ENCODE measurements around the gene ABR.

Gene ABR

DNA sequence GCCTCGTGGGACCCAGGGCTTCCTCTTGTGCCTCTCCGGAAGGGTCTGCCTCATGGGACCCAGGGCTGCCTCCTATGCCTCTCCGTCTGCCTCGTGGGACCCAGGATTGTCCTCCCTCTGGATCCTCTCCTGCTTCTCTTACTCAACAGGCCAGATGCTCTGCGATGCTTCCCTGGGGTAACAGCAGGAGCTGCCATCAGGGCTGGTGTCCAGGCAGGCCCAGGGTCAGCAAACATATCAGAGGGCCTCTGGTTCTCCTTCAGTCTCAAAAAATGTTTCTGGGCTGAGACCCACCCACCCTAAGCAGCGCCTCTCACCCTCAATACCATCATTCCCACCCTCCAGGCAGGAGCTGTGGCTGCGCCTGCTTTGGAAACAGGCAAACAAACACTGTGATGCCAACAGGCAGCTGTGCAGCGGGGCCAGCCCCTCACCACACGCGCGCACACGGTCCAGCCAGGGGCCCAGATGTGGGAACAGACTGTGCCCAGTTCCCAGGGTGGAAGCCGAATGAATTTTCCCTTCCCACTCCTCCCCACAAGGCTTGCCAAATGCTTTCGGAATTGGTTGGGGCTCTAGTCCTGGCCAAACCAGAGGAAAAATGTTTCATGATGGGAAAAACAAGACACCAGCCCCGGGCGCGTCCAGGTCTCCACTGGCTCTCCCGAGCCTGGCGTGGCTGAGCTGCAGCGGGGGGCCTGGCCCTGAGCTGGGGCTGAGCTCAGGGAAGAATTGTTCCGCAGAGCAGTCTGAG is 171.6 kb downstream of the ABR start:
- TF ChIP-seq, protein P1, sequence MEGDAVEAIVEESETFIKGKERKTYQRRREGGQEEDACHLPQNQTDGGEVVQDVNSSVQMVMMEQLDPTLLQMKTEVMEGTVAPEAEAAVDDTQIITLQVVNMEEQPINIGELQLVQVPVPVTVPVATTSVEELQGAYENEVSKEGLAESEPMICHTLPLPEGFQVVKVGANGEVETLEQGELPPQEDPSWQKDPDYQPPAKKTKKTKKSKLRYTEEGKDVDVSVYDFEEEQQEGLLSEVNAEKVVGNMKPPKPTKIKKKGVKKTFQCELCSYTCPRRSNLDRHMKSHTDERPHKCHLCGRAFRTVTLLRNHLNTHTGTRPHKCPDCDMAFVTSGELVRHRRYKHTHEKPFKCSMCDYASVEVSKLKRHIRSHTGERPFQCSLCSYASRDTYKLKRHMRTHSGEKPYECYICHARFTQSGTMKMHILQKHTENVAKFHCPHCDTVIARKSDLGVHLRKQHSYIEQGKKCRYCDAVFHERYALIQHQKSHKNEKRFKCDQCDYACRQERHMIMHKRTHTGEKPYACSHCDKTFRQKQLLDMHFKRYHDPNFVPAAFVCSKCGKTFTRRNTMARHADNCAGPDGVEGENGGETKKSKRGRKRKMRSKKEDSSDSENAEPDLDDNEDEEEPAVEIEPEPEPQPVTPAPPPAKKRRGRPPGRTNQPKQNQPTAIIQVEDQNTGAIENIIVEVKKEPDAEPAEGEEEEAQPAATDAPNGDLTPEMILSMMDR (IDR thresholded peaks at IDR 0.05): no peak

DNA sequence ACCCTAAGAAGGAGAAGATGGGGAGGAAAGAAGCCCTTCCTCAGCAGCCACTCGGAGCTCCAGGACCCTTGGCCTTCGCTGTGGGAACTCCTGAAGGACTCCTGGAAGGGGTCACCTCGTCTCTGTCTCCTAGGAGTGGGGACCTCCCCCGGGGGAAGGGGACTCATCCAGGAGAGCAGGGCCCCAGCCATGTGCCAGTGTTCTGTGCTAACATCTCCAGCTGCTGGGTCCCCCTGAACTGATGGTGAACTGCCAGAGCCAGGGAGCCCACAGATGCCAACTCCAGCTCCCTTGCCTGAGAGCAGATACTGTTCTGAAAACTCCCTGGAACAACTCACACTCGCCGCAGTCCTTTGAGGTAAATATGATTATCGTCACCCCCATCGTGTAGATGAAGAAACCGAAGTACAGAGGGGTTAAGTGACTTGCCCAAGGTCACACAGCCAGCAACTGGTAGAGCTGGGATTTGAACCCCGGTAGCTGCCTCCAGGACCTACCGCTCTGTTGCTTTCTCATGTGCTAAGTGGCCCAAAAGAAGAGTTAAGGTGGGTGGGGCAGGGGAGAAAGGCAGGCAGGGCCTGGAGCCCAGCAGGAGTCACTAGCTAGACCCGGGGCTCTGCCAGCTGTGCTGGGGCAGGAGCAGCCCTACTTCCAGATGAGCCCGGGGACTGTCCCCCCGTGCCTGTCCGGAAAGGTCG is 172.3 kb downstream of the ABR start:
- TF ChIP-seq, protein P1 (IDR thresholded peaks at IDR 0.05): no peak

DNA sequence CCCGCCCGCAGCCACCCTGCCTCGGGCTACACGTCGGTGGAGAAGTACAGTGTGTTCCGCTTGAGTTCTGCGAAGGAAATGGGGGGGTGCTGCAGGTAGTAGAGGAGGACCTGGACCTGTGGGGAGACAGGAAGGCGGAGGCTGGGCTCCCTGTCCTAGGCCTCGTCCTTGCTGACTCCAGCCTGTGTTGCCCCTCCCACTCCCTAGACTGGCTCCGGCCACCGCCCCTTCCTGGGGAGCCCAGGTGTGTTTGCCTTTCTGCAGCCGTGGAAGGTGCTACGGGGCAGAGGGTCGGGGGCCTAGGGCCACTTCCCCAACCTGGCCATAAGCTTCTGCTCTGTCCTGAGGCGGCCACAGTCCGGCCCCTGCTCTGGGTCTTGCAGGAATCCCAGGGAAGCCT is 173.7 kb downstream of the ABR start:
- TF ChIP-seq, protein P1 (IDR thresholded peaks at IDR 0.05): no peak

DNA sequence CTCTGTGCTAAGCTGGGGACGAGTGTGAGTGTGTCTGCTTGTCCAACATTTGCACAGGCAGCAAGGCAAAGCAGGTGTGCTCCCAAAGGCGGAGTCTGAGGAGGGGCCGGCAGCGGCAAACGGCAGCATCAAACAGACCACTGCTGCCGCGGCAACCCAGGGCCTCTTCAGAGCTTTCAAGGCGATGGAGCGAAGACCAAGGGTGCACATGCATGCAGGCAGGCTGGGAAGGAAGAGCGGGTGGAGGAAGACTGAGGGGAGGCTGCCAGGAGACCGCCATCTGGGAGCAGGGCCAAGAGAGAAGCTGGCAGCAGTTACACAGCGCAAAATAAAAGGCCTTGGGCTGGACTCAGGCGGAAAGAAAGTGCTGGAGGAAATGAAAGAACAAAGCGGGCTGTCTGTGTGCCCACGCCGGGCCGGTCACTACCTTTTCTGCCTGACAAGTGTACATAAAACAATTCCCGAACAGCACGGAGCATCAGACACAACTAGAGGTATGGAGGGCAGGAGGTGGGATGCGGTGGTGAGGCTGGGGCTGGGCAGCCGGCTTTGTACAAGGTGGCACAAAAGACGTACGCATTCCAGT is 174.3 kb downstream of the ABR start:
- TF ChIP-seq, protein P1 (IDR thresholded peaks at IDR 0.05): no peak

DNA sequence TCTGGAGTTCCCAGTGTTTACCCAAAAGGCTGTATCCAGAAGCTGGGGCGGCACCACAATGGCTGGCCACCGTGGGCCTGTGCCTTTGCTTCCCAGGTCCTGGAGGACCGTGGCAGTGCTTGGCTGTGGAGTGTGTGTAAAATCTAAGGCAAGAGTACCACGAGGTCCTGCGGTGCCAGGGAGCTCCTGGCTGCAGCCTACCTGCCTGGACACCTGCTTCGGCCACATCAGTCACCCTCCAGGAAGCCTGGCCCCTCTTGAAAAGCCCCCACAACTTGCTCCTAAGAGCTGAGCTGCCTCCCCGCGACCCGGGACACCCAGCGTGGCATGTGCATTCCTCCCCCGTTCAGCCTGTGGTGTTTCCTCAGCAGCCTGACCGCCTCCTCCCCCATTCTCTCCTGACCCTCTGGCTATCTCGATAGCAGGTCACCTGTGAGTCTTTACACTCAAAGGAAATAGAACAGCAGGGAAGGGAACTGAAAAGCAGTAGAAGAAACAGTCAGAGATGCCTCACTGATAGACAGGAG is 174.9 kb downstream of the ABR start:
- TF ChIP-seq, protein P1 (IDR thresholded peaks at IDR 0.05): no peak

DNA sequence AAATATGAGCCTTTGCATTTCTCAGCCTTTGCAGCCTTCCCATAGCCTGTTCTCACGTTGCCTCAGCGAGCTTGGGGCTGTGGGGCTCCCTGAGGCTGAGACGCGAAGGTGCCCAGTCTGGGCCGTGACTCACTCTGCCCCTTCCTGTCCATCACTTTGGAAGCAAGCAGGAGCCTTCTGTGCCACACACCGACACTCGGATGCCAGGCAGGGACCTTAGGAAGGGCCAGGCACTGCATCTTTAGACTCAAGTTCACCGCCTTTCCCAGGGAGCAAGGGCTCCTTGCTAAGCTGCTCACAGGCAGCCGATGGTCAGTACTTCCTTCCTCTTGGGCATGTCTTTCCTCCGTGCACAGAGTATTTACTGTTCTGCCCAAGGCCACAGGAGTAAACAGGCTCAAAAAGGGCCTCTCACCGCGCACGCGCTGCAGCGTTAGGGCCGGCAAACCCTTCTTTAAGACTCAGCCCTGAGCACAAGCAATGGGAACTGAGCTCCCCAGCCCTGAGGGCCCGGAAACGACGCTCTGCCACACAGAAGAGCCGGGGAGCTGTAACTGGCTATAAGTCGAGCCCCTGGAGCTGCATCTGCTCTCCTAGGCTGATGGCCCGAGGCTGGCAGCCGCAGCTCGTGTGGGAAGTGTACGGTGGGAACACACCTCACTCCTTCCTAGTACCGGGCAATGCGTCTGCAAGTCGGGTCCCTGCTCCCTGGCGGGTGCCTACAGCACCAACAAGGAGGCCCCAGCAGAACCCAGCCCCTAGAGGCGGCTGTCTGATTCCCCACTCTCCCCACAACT is 175.6 kb downstream of the ABR start:
- TF ChIP-seq, protein P1 (IDR thresholded peaks at IDR 0.05): no peak

DNA sequence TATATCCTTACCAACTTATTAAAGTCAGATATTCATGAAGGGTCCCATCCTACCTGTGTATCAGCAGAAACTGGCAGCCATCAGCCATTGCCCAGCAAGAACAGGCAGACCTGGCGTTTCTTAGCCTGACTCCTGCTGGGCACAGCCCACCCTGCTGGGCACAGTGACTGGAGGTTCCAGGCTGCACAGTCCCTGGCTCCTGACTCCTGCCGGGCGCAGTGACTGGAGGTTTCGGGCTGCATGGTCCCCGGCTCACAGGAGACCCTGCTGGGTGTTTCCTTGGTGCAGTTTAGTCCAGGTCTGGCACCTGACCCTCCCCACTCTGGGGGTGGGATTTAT is 176.2 kb downstream of the ABR start:
- TF ChIP-seq, protein P1 (IDR thresholded peaks at IDR 0.05): no peak
